Measurements from ENCODE around the gene C16orf74. TPM values are rescaled to one million over a fixed set of nuclear protein-coding genes. Genes with fewer than 3 reads are reported as not detected.
A peak's percentile ranks its signal among the peaks of the same experiment; 100 is the strongest.

The C16orf74 gene
- total and polyA plus RNA-seq, 11 donors, result 0.53 to 4.1 (median 1.6) TPM

DNA sequence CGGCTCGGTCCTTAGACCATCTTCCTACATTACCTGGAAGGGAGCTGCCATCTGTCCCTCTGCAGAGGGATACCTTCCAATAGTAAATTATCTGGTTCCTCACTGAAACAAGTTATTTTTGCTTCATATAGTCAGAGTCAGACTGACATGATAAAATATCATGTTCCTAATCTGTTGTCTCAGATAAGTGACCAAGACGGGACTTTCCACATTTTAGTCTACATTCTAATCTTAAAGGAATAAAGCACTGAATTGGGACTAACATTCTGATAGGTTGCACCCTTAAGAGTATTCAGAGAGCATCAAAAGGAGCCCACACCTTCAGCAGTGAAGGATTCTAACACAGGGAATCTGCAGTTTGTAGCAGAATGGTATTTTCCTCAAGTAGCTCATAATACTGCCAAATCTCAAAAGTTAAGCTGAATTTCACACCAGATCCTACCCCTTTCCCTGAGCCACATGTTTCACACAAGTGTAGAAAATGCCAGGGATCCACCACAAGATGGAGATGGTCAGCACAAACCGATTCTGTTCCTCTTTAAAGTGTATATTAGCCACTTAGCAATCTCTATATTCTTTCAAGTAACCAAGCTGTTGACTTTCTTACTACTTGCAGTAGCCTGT, 75.5 kb downstream of the C16orf74 start:
- intact Hi-C loops (cut with DNase I), result loop anchor here in 2 of 10 donors (5.0 kb wide), 1 partner anchor 42 kb away; no protein-coding TSS in a partner anchor
- no peak overlapping the region for H3K4me3 ChIP-seq
- no peaks in the 10 kb centered on the region for H3K27me3 ChIP-seq
- peaks cover 0 to 22% (median 12%) of the 10 kb centered on the region in 12 donors for H3K4me1 ChIP-seq
- no peaks in the 10 kb centered on the region for H3K9me3 ChIP-seq
- H3K27ac ChIP-seq, result peak overlapping the region in 1 of 12 donors; percentile 78
- H3K36me3 ChIP-seq, result peaks cover 0 to 78% (median 38%) of the 10 kb centered on the region in 9 donors
- TF ChIP-seq CTCF (IDR thresholded peaks at IDR 0.05), result peak in 10 of 12 donors; percentile 7 to 52 (median 26)
- TF ChIP-seq POLR2A (IDR thresholded peaks at IDR 0.05), result no peak
- ATAC-seq (no peak), DNase-seq (no peak)
- WGBS, 4 donors, result 60 to 70% (median 65%) methylated on average over 4 of the region's 4 CpGs

GRCh38 chr16:85674828-85675227, 76.1 kb downstream of the C16orf74 start:
- Histone ChIP-seq H3K4me3 (no peak overlapping the region), H3K4me1 (peaks cover 0 to 22% (median 12%) of the 10 kb centered on the region in 12 donors), H3K27ac (peak overlapping the region in 9 of 12 donors; percentile 23 to 78 (median 62)), H3K36me3 (peaks cover 0 to 83% (median 43%) of the 10 kb centered on the region in 9 donors), H3K27me3 (no peaks in the 10 kb centered on the region), H3K9me3 (no peaks in the 10 kb centered on the region)
- intact Hi-C loops (cut with DNase I), result loop anchor here in 2 of 10 donors (5.0 kb wide), 1 partner anchor 42 kb away; no protein-coding TSS in a partner anchor
- 91 to 93% (median 91%) methylated on average over 6 of the region's 6 CpGs for WGBS, 4 donors
- DNase-seq (no peak), ATAC-seq (no peak)
- TF ChIP-seq POLR2A (IDR thresholded peaks at IDR 0.05) (no peak), CTCF (IDR thresholded peaks at IDR 0.05) (no peak)

DNA sequence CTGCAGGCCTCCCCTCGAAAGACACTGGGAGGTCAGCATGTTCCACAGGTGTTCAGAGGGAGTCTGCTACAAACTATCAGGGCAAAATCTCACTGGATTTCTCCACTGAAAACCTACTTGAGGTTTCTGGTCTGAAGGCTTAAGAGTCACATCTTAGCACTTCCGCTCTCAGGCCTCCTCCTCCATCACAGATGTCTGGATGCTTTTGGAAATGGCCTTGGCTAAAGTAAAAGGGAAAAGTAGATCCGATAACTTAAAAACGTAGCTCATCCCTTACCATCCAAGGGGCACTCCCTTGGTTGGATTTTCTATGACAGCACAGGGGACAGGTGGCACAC, 76.5 kb downstream of the C16orf74 start:
- 54 to 68% (median 66%) methylated on average over 4 of the region's 4 CpGs for WGBS, 4 donors
- intact Hi-C loops (cut with DNase I), result no loop called here
- H3K36me3 ChIP-seq, result peaks cover 0 to 88% (median 47%) of the 10 kb centered on the region in 9 donors

More for the DNA sequence above, 76.5 kb downstream of the C16orf74 start:
- TF ChIP-seq CTCF (IDR thresholded peaks at IDR 0.05) (no peak), POLR2A (IDR thresholded peaks at IDR 0.05) (no peak)
- Histone ChIP-seq H3K27ac (peak overlapping the region in 10 of 12 donors; percentile 23 to 78 (median 62)), H3K4me1 (peaks cover 0 to 22% (median 12%) of the 10 kb centered on the region in 12 donors), H3K9me3 (no peaks in the 10 kb centered on the region), H3K4me3 (no peak overlapping the region), H3K27me3 (no peaks in the 10 kb centered on the region)
- no peak for ATAC-seq
- DNase-seq, result no peak
